Psoas muscle (tissue), 8 donors: Measurements from ENCODE around the gene AHR. TPM values are rescaled to one million over a fixed set of nuclear protein-coding genes. Genes with fewer than 3 reads are reported as not detected.

ENCODE experiments used
- ATAC-seq, 4 donors: fragments of 200-7000 bp; cut with Tn5 transposase; one replicate each; pipeline ENCODE4 v1.9.1; 2020; ENCODE audit warnings: moderate library complexity in 3 of 4, mild to moderate bottlenecking in 2 of 4
- DNase-seq, 2 donors: peaks; one replicate each; pipeline ENCODE4 v3.0.0-alpha.2; 2020
- H3K27ac ChIP-seq: fragments of 200-600 bp; one replicate; pipeline ENCODE4 v1.8.0; 2022
- H3K27me3 ChIP-seq, 3 donors: fragments of 200-600 bp in 1 of 3; one replicate each; pipeline versions ENCODE4 v1.6.1 to v1.8.0; 2013 to 2022; ENCODE audit warnings: low read length in 2 of 3, mild to moderate bottlenecking in 2 of 3, moderate library complexity in 1 of 3; ENCODE audit not compliant: insufficient read depth in 3 of 3
- H3K36me3 ChIP-seq, 2 donors: fragments of 200-600 bp in 1 of 2; one replicate each; pipeline versions ENCODE4 v1.6.1 to v1.8.0; 2013 to 2022; ENCODE audit warnings: low read depth in 1 of 2, mild to moderate bottlenecking in 1 of 2, moderate library complexity in 1 of 2; ENCODE audit not compliant: insufficient read depth in 1 of 2
- H3K4me1 ChIP-seq: fragments of 200-600 bp; one replicate; pipeline ENCODE4 v1.8.0; 2022
- H3K4me3 ChIP-seq: fragments of 200-600 bp; one replicate; pipeline ENCODE4 v1.8.0; 2022; ENCODE audit warnings: mild to moderate bottlenecking
- H3K9me3 ChIP-seq: fragments of 200-600 bp; one replicate; pipeline ENCODE4 v1.8.0; 2022
- WGBS, 3 donors: extraction: QIAGEN DNeasy Blood & Tissue Kit; methylation state at CpG; one replicate each; pipeline versions ENCODE4 v1.1.6 to v1.1.7; 2013; 5-methylcytosine and 5-hydroxymethylcytosine counted together
- intact Hi-C, 2 donors: fragments of 100-400 bp; cut with DNase I; formaldehyde crosslinking; loops; one replicate each; pipeline versions ENCODE4 v1.11.0 to v1.14.2; 2022
- polyA plus RNA-seq, 3 donors: library from polyadenylated mRNA; stranded (reverse); fragments of 200-250 nt; gene quantifications; one replicate each; pipeline ENCODE4 v1.2.3, GENCODE V29; 2013
- total RNA-seq, 4 donors: library from RNA; stranded (reverse); fragmentation: NEBNext Ultra II Directional in 2 of 4; extraction: Animal tissue kit (Norgen Biotek cat#: 25700) in 2 of 4; gene quantifications; one replicate each; pipeline versions ENCODE4 v1.2.1 to v1.2.4, GENCODE V29; 2021 to 2023
- TF ChIP-seq, protein P1 (sequence below): fragments of 200-600 bp; IDR thresholded peaks from one replicate; pipeline ENCODE4 v1.8.0; 2022; ENCODE audit warnings: antibody characterized with exemption
- donor health status: healthy with polysubstance abuse.
- donor health status: DM: no; HTN: no; CAD: no; lungs with moderate emphysema.
- donor health status: Bipolar disorder and iron deficiency.
- donor health status: healthy.
- donor health status: DM: yes; HTN: yes; CAD: no.
- donor health status: DM: no; HTN: no; CAD: no.
- donor health status: DM: no; HTN: no; CAD: no.
- donor health status: DM: yes; HTN: yes; CAD: no.

AHR gene
- total and polyA plus RNA-seq, 7 donors, result 1.4 to 9.2 (median 3.8) TPM

DNA sequence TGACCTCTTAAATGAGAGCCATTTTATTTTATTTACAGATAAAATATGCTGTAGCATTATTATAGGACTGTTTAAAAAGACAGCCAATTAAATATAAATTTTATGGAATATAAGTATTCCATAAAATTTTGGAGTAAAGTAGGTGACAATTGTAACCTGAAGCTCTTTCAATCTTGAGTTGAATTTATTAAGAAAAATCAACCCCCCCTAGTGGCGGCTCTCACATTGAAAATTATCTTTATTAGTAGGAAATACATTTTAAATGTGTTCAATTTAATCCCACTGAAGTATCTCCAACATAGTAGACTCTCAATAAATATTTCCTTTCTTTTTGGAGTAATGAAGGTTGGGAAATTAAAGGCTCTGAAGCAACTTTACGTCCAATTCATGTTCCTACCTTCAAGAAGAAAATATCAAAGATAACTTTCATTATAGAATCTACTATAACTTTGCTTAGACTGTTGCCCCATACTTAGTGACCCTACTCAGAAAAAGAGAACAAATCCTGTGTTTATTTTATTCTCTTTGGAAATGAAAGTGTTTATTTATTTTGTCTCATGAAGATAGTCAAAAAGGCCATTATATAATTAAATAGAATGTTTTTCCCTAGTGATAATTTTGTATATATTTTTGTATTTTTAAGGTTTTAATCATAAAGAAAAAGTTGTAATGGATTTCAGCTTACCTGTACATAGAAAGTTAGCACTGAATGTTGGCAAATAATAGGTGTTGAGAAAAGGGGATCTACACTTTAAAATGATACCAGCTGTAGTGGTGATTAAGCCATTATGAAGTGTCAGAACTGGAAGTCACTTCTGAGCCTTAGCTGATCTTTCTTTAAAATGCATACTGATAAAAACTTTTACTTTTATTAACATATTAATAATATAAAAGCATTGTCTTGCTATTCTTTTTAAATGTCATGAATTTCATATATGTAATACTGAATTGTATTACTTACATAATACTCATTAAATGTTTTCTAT is 3.3 kb downstream of the AHR start:
- no peak for ATAC-seq
- Histone ChIP-seq H3K27ac (no peak overlapping the region), H3K27me3 (peaks cover 0 to 22% (median 7%) of the 10 kb centered on the region in 3 donors), H3K4me1 (no peaks in the 10 kb centered on the region), H3K4me3 (peak overlapping the region; percentile 81), H3K9me3 (no peaks in the 10 kb centered on the region), H3K36me3 (no peaks in the 10 kb centered on the region)
- WGBS, 3 donors, result 40 to 55% (median 42%) methylated on average over 2 of the region's 2 CpGs
- no peak for DNase-seq
- TF ChIP-seq, protein P1, sequence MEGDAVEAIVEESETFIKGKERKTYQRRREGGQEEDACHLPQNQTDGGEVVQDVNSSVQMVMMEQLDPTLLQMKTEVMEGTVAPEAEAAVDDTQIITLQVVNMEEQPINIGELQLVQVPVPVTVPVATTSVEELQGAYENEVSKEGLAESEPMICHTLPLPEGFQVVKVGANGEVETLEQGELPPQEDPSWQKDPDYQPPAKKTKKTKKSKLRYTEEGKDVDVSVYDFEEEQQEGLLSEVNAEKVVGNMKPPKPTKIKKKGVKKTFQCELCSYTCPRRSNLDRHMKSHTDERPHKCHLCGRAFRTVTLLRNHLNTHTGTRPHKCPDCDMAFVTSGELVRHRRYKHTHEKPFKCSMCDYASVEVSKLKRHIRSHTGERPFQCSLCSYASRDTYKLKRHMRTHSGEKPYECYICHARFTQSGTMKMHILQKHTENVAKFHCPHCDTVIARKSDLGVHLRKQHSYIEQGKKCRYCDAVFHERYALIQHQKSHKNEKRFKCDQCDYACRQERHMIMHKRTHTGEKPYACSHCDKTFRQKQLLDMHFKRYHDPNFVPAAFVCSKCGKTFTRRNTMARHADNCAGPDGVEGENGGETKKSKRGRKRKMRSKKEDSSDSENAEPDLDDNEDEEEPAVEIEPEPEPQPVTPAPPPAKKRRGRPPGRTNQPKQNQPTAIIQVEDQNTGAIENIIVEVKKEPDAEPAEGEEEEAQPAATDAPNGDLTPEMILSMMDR, result peak; percentile 51
- intact Hi-C loops, result no loop called here

DNA sequence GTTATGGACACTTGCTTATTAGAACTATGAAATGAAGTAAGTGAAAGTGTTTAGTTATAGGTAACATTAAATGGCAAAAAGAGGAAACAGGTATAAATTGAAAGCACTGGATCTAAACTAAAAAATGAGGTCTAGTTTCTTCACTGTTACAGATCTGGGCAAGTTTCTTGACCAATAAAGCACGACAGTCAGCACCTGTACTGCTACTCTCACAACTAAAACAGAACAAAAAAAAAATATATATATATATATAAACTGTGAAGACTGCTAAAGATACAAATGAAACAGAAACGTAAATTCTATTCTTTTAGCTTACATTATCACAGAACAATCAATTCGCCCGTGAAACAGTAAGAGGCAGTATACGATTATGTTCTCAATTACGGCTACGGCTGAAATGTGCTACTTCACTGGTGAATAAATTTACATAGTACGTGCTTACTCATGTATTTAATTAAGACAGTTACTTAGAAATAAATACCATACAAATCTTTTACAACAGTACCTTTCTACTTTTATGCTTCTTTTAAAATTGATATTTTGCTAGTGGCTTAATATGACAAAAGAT is 4.2 kb downstream of the AHR start:
- peaks cover 0 to 22% (median 7%) of the 10 kb centered on the region in 3 donors for H3K27me3 ChIP-seq
- ATAC-seq, result no peak
- no peak overlapping the region for H3K27ac ChIP-seq
- intact Hi-C loops, result no loop called here
- no peaks in the 10 kb centered on the region for H3K9me3 ChIP-seq
- no peak for DNase-seq
- WGBS, 3 donors, result 69 to 77% (median 74%) methylated on average over 8 of the region's 8 CpGs
- no peaks in the 10 kb centered on the region for H3K4me1 ChIP-seq
- no peaks in the 10 kb centered on the region for H3K36me3 ChIP-seq
- H3K4me3 ChIP-seq, result peak overlapping the region; percentile 31
- TF ChIP-seq, protein P1, result no peak

DNA sequence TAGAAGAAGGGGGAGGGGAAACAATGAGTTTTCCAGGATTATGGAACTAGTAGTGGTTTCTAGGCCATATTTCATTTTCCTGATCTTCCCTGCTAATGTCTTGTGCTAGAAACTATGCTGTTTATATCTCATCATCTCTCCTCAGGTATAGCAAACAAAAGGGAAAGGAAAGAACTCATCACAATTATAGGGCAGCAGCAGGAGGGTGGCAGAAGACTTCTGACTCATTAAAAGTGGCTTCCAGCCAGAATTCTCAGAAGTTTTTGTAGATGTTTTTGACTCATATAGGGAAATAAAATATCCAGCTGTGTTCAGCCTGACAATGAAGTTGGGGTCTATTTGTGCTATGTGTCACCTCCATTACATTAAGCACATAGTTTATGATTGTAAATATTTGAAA is 6.5 kb downstream of the AHR start:
- Histone ChIP-seq H3K27me3 (peaks cover 0 to 13% (median 0%) of the 10 kb centered on the region in 3 donors), H3K27ac (no peak overlapping the region), H3K36me3 (no peaks in the 10 kb centered on the region), H3K4me3 (no peak overlapping the region), H3K4me1 (no peaks in the 10 kb centered on the region), H3K9me3 (no peaks in the 10 kb centered on the region)
- TF ChIP-seq, protein P1, result no peak
- intact Hi-C loops, result no loop called here
- DNase-seq, result no peak
- no peak for ATAC-seq

DNA sequence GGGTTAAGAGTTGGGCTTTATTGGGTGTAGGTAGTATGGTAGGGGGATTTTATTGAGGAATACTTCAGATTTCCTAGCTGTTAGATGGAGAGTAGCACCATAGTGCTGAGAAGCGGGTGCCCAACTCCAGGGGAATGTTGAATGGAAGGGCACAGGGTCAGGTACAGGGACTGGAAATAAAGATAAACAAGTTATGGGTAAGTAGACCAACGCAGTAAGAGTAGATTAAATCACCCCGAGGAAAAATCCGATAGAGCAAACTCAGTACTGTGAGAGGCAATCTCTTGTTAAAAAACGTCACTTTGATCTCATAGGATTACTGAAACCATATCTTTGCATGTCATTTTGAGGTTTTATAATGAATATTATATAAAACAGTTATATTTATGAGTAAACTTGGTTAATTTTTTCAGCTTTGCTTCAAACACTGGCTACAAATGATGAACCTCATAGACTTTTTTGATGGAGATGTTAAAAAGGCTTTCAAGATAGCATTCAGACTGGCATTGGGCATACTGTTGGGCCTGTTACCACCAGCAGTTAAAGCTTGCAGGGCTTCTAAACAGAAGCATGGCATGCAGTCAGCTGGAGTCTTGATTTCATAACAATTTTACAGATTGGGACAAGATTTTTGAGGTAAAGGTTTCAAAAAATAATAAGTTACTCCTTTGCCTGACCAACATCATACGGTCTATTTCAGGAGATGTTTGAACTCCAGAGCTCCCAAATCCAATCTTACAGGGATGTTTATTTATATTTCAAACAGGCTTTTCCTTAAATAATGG is 7.1 kb downstream of the AHR start:
- H3K27ac ChIP-seq, result no peak overlapping the region
- no peak overlapping the region for H3K4me3 ChIP-seq
- H3K9me3 ChIP-seq, result no peaks in the 10 kb centered on the region
- ATAC-seq (no peak), DNase-seq (no peak)
- TF ChIP-seq, protein P1, result no peak
- peaks cover 0 to 7% (median 0%) of the 10 kb centered on the region in 3 donors for H3K27me3 ChIP-seq
- no peaks in the 10 kb centered on the region for H3K4me1 ChIP-seq
- intact Hi-C loops, result no loop called here
- 88 to 90% (median 88%) methylated on average over 6 of the region's 6 CpGs for WGBS, 3 donors
- H3K36me3 ChIP-seq, result no peaks in the 10 kb centered on the region
